Renal cortex interstitium (tissue), 15 donors: ENCODE measurements around the gene IL11. TPM values are rescaled to one million over a fixed set of nuclear protein-coding genes. Genes with fewer than 3 reads are reported as not detected.
"Not testable (repeated sequence)": the region's sequence is repeated elsewhere in the genome, so short reads cannot be mapped to it uniquely, and the experiment has no call there.

Experiments used
- DNase-seq, 11 donors: peaks; one replicate each; pipeline ENCODE4 v3.0.0-alpha.2; 2013; ENCODE audit warnings: low read depth in 9 of 11, low spot score in 4 of 11; ENCODE audit errors: extremely low read depth in 1 of 11
- long read RNA-seq, 16 experiments: transcript quantifications; one replicate each; lab custom pipeline, GENCODE V29; 2026
- polyA plus RNA-seq, 3 donors: library from polyadenylated mRNA; unstranded; fragments of 120-200 nt; gene quantifications; one replicate each; pipeline ENCODE4 v1.2.1, GENCODE V29; 2013; ENCODE audit not compliant: insufficient read length in 3 of 3

Gene IL11
- polyA plus RNA-seq: 1 to 10 TPM in 2 of 3 donors, under 1 TPM in 1; 0.84 to 2.8 (median 1.5) TPM
- long read RNA-seq, donor 1: 0 reads
- long read RNA-seq, donor 2: 0 reads
- long read RNA-seq, donor 3: 0 reads
- long read RNA-seq, donor 4: 0 reads
- long read RNA-seq, donor 5, partial matches to known transcripts: 1,616 of 3,086 reads
- long read RNA-seq, donor 5, other reads (novel, unspliced or antisense): 1,470 of 3,086 reads
- long read RNA-seq, donor 6: 0 reads
- long read RNA-seq, donor 7: 0 reads
- long read RNA-seq, donor 8: 0 reads
- long read RNA-seq, donor 9: 0 reads
- long read RNA-seq, donor 10: 0 reads
- long read RNA-seq, donor 11: 0 reads
- long read RNA-seq, donor 12: 0 reads
- long read RNA-seq, donor 13: 0 reads
- long read RNA-seq, donor 14: 0 reads
- long read RNA-seq, donor 15: 0 reads
- long read RNA-seq, donor 16: 0 reads

GRCh38 chr19:55370305-55370988 is at the start of gene IL11:
IL11 (minus strand) TSS chr19:55370463; CDS start chr19:55370310, 153 bp downstream.
- DNase-seq: no peak

GRCh38 chr19:55419624-55420236 is 49.5 kb upstream of the IL11 start:
- no peak for DNase-seq

- DNase-seq: no peak
These were observed 48.8 kb upstream of the IL11 start for GRCh38 chr19:55419103-55419502.

- peak in 10 of 11 donors; percentile 49 to 76 (median 65) for DNase-seq
These were observed 47.9 kb upstream of the IL11 start for GRCh38 chr19:55418185-55418584.

- DNase-seq: no peak
These were observed 39.9 kb upstream of the IL11 start for GRCh38 chr19:55410168-55410567.

GRCh38 chr19:55409179-55409578 is 38.9 kb upstream of the IL11 start:
- not testable (repeated sequence) for DNase-seq

GRCh38 chr19:55408533-55408872 is 38.2 kb upstream of the IL11 start:
- no peak for DNase-seq

- DNase-seq: peak; percentile 96 to 99 (median 98)
These were observed 37.7 kb upstream of the IL11 start for GRCh38 chr19:55407800-55408532.

- not testable (repeated sequence) for DNase-seq
These were observed 37.2 kb upstream of the IL11 start, which contains the start of gene UBE2S for GRCh38 chr19:55407550-55407799. UBE2S (minus strand) TSS chr19:55407788; CDS start chr19:55407589, 199 bp downstream.

GRCh38 chr19:55406826-55407549 is 36.7 kb upstream of the IL11 start:
- no peak for DNase-seq

GRCh38 chr19:55406091-55406825 is 36.0 kb upstream of the IL11 start:
- no peak for DNase-seq

GRCh38 chr19:55405638-55406037 is 35.4 kb upstream of the IL11 start:
- no peak for DNase-seq

GRCh38 chr19:55402509-55402908 is 32.2 kb upstream of the IL11 start:
- DNase-seq: no peak

- not testable (repeated sequence) for DNase-seq
These were observed 31.1 kb upstream of the IL11 start for GRCh38 chr19:55401390-55401789.

- DNase-seq: no peak
These were observed 30.2 kb upstream of the IL11 start for GRCh38 chr19:55400281-55401087.

- DNase-seq: no peak
These were observed 28.1 kb upstream of the IL11 start for GRCh38 chr19:55398200-55398925.
